NCI-H1436 (cell line): ENCODE measurements around the gene ZNF436.
A peak's percentile ranks its signal among the peaks of the same experiment; 100 is the strongest.
"Not testable (repeated sequence)": the region's sequence is repeated elsewhere in the genome, so short reads cannot be mapped to it uniquely, and the experiment has no call there.

Experiments used
- DNase-seq: peaks from one replicate; lab custom pipeline; 2025; lab: John Stamatoyannopoulos, UW

Gene ZNF436

DNA sequence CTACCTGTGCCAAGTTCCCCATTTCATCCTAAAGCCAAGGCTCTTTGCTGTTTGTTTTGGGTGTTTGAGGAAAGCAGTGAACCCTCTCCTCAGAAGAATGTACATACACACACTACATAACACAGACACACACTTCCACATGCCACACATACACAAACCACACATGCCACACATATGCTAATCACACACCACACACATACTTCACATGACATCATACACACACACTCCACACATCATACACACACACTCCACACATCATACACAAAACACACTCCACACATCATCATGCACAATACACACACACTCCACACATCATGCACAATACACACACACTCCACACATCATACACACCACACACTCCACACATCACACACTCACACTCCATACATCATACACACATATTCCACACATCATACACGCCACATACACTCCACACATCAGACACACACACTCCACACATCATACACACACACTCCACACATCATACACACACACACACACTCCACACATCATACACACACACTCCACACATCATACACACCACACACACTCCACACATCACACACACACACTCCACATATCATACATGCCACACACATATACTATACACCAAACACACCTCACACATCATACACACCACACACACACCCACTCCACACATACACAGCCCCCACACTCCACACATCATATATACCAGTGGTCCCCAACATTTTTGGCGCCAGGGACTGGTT lies 22.7 kb upstream of the ZNF436 start:
- no peak for DNase-seq

DNA sequence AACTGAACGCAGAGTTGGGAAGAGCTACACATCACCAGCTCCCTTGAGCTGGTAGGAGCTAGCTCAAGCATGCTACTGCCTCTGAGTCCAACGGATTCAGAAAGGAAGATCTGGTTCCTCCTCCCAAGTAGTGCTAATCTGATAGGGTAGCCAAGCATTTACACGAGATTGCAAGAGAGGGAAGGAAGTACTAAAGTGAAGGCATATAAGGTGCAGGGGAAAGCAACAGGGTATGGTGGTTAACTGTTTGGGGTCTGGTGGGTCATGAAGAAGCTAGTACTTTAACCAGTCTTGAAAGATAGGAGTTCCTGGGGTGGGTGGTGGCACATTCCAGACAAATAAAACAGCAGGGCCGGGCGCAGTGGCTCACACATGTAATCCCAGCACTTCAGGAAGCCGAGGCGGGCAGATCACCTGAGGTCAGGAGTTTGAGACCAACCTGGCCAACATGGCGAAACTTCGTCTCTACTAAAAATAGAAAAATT lies 20.2 kb upstream of the ZNF436 start:
- no peak for DNase-seq

GRCh38 chr1:23387494-23387893 lies 17.9 kb upstream of the ZNF436 start:
- no peak for DNase-seq

GRCh38 chr1:23385119-23385621 lies 15.5 kb upstream of the ZNF436 start:
- DNase-seq = no peak

GRCh38 chr1:23384312-23385058 lies 14.8 kb upstream of the ZNF436 start:
- no peak for DNase-seq

DNA sequence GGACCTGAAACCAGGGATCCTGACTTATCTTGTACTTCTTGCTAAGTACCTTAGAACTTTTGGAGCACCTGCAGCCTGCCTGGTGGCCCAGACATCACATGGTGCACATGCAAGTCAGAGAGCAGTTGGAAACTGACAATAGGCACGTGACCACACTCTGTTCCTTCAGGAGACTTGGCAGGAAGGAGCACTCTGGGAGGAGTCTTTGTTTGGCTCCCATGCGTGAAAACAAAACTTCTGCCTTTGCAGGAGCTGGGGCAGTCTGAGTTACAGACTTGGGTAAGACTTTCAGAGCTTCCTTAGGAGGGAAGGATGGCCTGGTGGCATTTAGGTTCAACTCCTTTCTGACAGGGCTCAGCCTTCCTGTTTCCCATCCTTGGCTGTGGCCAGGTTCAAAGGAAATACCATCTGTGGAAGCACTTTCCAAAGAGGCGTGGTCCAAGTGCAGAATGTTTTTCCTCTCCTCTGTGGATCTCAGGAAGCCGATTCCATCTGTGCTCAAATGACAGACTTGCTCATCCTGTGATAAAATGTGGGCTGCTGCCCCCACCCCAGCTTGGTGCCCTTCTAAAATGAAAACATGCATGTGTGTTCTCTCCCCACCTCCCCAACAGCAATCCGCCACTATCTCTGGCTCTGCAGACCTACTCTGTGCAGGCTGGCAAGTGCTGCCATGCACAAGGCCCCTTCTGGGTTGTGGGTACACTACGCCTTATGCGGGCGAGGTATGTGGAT lies 14.1 kb upstream of the ZNF436 start:
- DNase-seq = no peak

- no peak for DNase-seq
Measured at GRCh38 chr1:23381233-23381885, 11.7 kb upstream of the ZNF436 start.

DNA sequence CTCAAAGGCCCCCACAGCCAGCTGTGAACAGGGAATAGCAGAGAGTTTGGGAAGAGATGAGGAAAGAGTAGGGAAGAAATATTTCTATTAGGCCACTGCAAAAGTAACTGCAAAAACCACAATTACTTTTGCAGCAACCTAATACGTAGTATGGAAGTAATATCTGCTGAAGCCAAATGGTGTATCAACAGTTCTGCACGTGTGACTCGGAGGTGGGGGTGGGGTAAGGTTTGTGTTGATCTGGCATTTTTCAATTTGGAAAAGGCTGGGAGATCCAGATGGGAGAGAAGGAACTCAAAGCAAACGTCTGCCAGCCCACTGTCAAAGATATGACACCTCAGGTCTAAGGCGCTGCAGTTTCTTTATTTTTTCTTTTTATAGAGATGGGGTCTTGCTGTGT lies 11.1 kb upstream of the ZNF436 start:
- DNase-seq = no peak

GRCh38 chr1:23380236-23380635 lies 10.6 kb upstream of the ZNF436 start:
- not testable (repeated sequence) for DNase-seq

DNA sequence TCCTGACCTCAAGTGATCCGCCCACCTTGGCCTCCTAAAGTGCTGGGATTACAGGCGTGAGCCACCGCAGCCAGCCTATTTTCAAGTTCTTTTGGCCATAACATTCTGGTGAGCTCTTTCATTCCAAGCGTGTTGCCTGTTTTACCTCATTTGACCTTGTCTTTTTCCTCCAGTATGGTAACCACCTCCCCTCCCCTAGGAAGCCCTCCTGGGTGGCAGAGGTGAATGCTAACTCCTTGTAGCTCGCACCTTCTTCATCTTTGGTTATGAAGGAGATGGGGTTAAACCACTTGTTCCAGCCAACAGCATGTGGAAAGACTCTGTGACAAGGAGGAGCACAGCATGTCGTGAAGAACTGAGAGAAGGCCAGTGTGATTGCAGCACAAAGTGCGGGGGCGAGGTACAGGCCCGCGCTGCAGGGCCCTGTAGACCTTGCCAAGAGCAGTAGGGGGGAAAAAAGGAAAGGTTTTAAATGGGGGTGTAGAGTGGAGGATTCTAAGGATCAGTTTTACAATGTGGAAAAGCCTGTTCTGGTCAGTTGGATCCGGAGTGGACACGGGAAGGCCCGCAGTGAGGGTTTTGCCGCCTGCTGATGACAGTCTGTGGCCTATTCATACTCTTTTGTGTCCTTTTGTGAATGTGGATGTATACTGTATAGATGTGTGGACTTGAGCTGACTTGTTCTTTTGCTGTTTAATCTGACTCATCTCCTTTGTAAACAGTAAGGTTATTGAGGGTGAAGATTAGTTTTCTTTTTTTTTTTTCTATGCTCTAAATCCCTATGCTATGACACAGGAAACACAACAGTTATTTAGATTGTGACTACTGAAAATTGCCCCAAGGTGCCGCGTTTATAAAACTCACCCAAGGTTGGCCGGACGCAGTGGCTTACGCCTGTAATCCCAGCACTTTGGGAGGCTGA lies 7.5 kb upstream of the ZNF436 start:
- DNase-seq = no peak

- not testable (repeated sequence) for DNase-seq
Measured at GRCh38 chr1:23374079-23374735, 4.6 kb upstream of the ZNF436 start.

DNA sequence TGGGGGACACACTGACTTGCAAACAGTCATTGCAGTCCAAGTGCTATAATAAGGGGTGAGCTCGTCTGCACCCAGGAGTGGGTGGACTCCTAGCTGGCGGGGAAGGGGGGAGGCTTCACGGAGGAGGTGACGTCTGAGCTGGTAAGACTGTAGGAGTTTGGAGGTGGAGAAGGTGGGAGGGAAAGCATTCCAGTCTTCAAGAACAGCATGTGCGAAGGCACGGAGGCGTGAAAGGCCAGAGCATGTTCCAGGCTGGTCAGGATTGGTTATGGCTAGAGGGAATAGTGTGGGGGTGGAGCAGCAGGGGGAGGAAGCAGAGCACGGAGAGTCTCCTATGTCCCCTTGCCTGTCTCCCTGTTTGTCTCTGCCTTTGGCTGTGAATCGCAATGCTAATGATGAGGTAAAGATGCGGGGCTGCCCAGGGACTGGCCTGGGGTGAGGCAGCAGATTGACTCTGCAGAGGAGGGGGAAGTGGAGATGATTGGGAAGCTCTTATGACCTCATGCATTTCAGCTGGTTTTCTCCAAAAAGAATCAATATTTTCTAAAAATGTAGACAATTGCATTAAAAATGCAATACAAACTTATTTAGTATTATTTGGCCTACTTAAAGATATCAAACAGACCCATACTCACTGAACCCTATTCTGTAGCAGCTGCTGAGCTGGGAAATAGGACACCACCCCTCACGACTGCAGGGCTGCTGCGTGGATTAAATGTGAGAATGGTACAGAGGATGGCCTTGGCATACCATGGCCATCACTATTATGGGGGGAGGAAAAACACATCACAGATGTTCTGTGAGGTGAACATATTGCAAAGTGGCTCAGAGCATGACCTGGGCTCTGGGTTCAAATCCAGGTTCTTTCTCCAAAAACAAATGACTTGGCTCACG lies 2.6 kb upstream of the ZNF436 start:
- no peak for DNase-seq

- peak; percentile 4 for DNase-seq
Measured at GRCh38 chr1:23370709-23371584, 1.3 kb upstream of the ZNF436 start.

DNA sequence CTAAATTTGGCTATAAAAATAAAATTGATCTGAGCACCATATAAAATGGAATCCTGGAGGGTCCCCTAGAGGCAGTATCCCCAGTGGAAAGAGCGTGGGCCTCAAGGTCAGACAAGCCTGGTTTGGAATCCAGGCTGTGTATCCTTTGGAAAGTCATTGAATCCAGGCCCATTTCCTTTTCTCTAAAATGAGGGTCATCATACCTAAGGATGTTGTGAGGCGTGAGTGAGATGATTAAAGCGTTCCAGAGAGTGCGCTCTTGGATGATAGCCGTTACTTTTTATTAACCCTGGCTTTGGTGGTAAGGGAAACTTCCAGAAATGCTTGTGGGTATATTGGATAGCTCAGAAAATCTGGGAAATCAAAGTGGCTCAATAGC lies 683 bp upstream of the ZNF436 start:
- DNase-seq = no peak

GRCh38 chr1:23368562-23369334 lies 888 bp downstream of the ZNF436 start:
- peak; percentile 92 for DNase-seq

GRCh38 chr1:23367791-23368561 lies 1.7 kb downstream of the ZNF436 start:
- peak; percentile 99 for DNase-seq

DNA sequence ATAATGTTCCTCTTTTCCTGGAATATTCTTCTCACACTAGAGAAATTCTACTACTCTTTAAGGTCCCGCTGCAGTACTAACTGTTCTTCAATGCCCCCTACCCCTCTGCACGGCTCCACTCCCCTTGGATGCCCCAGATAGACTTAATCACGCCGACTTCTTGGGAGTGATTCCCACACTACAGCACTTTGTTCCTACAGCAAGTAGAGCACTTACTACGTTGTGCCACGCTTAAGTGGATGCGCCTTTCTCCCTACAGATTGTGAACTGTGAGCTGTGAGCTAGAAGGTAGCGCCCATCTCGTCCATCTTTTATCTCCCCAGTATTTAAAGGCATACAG lies 2.2 kb downstream of the ZNF436 start:
- DNase-seq = no peak
